Measurements from ENCODE around the gene ASPHD1.

DNA sequence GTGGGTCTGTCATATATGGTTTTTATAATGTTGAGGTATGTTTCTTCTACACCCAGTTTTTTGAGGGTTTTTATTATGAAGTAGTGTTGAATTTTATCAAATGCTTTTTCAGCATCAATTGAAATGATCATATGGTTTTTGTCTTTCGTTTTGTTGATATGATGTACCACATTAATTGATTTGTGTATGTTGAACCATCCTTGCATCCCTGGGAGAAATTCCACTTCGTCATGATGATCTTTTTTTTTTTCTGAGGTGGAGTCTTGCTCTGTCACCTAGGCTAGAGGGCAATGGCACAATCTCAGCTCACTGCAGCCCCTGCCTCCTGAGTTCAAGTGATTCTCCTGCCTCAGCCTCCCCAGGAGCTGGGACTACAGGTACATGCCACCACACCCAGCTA lies 47.6 kb downstream of the ASPHD1 start:
- TF ChIP-seq CTCF (IDR thresholded peaks at IDR 0.05; ENCODE audit: borderline replicate concordance, extremely low read depth, low read length, poor library complexity, severe bottlenecking) (no peak), EZH2 (IDR thresholded peaks at IDR 0.05; ENCODE audit: borderline replicate concordance, low read depth, low read length, severe bottlenecking) (no peak)
